ENCODE results near the gene NDUFB11.

NDUFB11 gene

DNA sequence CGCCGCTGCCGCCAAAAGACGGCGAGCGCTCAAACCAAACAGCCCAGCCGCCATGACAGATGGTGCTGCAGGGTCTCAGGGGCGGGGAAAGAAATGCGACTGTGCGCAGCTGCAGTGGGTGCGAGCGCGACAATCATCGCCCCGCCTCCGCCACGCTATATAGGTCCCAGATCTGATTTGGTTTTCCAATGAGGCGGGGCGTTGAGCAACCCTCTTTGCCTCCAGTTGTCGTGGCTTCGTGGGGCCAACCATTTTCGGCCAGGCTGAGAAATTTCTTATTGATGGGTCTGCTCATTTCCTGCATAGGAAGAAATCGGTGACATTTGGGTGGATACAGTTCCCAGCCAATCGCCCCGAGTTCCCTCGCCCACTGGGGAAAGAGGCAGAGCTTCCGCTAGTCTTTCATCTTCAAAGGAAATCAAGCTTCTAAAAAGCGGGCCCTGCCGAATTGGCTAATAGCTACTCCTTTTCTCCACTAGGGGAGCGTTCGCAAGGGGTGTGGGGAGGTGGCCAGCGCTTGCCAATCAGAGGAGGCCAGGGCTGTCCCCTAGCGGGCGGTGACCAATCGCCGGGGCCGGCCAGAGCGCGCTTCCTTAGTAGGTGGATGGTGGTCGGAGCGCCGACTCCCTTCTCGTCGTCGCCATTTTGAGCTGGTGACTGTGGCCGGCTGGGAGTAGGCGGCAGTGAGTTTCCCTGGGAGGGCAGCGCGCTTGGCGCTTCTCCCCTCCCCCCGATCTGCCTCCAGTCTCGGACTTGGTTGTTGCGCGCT lies at the start of gene NDUFB11, which contains the start of gene RBM10:
TSS of gene NDUFB11 (minus strand) at position 77 of the 769 bp plus-strand sequence. CDS start at position 54, 23 bp downstream.
TSS of gene RBM10 (plus strand) at position 596 of the 769 bp plus-strand sequence. CDS start 2,261 bp downstream, outside the sequence.
- DNase-seq (ENCODE audit: insufficient read length, low spot score) (peak; percentile 46), FAIRE-seq (no peak)
- TF ChIP-seq CTCF (IDR thresholded peaks at IDR 0.05; ENCODE audit: insufficient read depth, missing control alignments): peak; percentile 35

GRCh38 chrX:47193475-47194193 lies 49.1 kb upstream of the NDUFB11 start, which contains the start of gene UBA1:
TSS of gene UBA1 (plus strand) at chrX:47193829. CDS start at chrX:47198803, 4,974 bp downstream.
- FAIRE-seq (no peak), DNase-seq (ENCODE audit: insufficient read length, low spot score) (peak; percentile 57)
- peak; percentile 71 for TF ChIP-seq CTCF (IDR thresholded peaks at IDR 0.05; ENCODE audit: insufficient read depth, missing control alignments)

- FAIRE-seq: peak; percentile 86
Observed at GRCh38 chrX:47191806-47192401, 47.4 kb upstream of the NDUFB11 start.

DNA sequence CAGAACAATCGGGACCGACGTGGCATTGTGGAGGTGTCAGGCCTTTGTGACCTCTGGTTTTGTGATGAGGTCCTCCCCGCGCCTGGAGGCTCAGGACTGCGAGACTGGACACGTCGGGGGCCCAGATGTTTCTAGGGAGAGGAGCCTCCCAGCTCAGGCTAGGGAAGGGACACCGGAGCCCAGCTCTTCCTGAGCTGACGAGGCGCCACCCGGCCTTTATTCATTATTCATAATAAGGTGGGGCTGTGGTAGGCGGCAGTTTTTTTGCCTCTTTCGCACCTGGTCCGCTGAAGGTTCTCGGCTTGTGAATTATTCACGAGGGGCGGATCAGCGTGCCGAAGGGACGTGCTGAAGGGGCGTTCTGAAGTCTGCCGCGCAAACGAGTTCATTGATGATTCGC lies 46.8 kb upstream of the NDUFB11 start:
- no peak for FAIRE-seq
- TF ChIP-seq CTCF (IDR thresholded peaks at IDR 0.05; ENCODE audit: insufficient read depth, missing control alignments): no peak
- no peak for DNase-seq (ENCODE audit: insufficient read length, low spot score)

More at GRCh38 chrX:47191806-47192401, 47.4 kb upstream of the NDUFB11 start:
- no peak for DNase-seq (ENCODE audit: insufficient read length, low spot score)
- no peak for TF ChIP-seq CTCF (IDR thresholded peaks at IDR 0.05; ENCODE audit: insufficient read depth, missing control alignments)

GRCh38 chrX:47190445-47191269 lies 46.2 kb upstream of the NDUFB11 start:
- peak; percentile 56 for DNase-seq (ENCODE audit: insufficient read length, low spot score)
- no peak for FAIRE-seq
- TF ChIP-seq CTCF (IDR thresholded peaks at IDR 0.05; ENCODE audit: insufficient read depth, missing control alignments): no peak

- FAIRE-seq (no peak), DNase-seq (ENCODE audit: insufficient read length, low spot score) (no peak)
- TF ChIP-seq CTCF (IDR thresholded peaks at IDR 0.05; ENCODE audit: insufficient read depth, missing control alignments): no peak
Observed at GRCh38 chrX:47189906-47190305, 45.4 kb upstream of the NDUFB11 start.
